Stimulated activated naive B cell treated with anti-CD40 and anti-IgM and Interleukin-4, amounts not matched to agents 10 μg/mL and 1 μg/mL and 100 μg/mL, for 72 hours (primary cell): ENCODE results near the gene SSMEM1.

ENCODE experiments used
- ATAC-seq, 2 donors: fragments of 150-1000 bp; cut with Tn5 transposase; replicated peaks; 2 replicates each; pipeline ENCODE4 v1.10.0; 2021; ENCODE audit warnings: moderate library complexity in 1 of 2
- DNase-seq: peaks from one replicate; pipeline ENCODE4 v3.0.0; 2021
- H3K27ac Mint-ChIP-seq: one replicate; pipeline ENCODE4 v1.8.0; 2022; ENCODE audit warnings: mild to moderate bottlenecking, mixed read lengths
- H3K27me3 Mint-ChIP-seq, 2 donors: one replicate each; pipeline ENCODE4 v1.8.0; 2022; ENCODE audit warnings: mixed read lengths in 2 of 2
- H3K36me3 Mint-ChIP-seq, 2 donors: one replicate each; pipeline ENCODE4 v1.8.0; 2022; ENCODE audit warnings: mixed read lengths in 2 of 2, mild to moderate bottlenecking in 1 of 2
- H3K4me1 Mint-ChIP-seq, 2 donors: one replicate each; pipeline ENCODE4 v1.8.0; 2022; ENCODE audit warnings: mixed read lengths in 2 of 2, mild to moderate bottlenecking in 1 of 2
- H3K4me3 Mint-ChIP-seq, 2 donors: one replicate each; pipeline ENCODE4 v1.8.0; 2022; ENCODE audit warnings: mild to moderate bottlenecking in 2 of 2, mixed read lengths in 2 of 2, moderate library complexity in 1 of 2
- H3K9me3 Mint-ChIP-seq, 2 donors: one replicate each; pipeline ENCODE4 v1.8.0; 2022; ENCODE audit warnings: mixed read lengths in 2 of 2, mild to moderate bottlenecking in 1 of 2

Gene SSMEM1

DNA sequence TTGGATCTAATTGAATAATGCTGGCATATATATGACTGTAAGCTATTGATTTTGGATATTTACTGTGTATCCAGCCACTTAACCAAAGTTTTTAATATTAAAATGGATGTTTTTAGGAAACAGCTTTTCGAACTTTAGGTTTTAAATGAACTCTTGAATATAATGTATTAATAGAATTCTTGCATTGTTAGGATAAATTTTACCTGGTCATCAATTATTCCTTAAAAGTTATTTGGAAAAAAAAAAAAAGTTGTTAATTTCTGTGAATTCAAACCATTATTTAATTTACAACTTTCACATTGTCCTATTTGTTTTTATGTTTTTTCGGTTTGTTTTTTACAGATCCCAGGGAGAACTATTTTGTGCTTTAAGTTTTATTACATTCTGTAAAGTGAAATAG is 12.3 kb upstream of the SSMEM1 start:
- Mint-ChIP-seq H3K4me3 (no peak overlapping the region), H3K27me3 (no peaks in the 10 kb centered on the region), H3K27ac (no peak overlapping the region), H3K4me1 (no peaks in the 10 kb centered on the region), H3K36me3 (peaks cover 19 to 38% of the 10 kb centered on the region in 2 donors), H3K9me3 (no peaks in the 10 kb centered on the region)
- ATAC-seq (no peak), DNase-seq (no peak)

DNA sequence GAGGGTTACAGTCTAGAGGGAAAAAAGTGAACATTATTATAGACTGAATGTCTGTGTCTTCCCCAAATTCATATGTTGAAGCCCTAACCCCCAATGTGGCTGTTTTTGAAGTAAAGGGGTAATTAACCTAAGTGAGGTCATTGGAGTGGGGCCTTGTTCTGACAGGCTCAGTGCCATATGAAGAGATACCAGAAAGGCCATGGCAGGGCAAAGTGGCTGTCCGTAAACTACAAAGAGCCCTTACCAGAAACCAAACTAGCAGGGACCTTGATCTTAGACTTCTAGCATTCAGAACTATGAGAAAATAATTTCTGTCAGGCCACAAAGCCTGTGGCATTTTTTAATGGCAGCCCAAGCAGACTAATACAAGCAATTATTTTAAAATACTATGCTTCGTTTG is 11.2 kb upstream of the SSMEM1 start:
- Mint-ChIP-seq H3K4me1 (peaks cover under 1 to 1% of the 10 kb centered on the region in 2 donors), H3K4me3 (no peak overlapping the region), H3K9me3 (no peaks in the 10 kb centered on the region), H3K27me3 (no peaks in the 10 kb centered on the region), H3K36me3 (peaks cover 23 to 37% of the 10 kb centered on the region in 2 donors), H3K27ac (no peak overlapping the region)
- no peak for DNase-seq
- no peak for ATAC-seq

DNA sequence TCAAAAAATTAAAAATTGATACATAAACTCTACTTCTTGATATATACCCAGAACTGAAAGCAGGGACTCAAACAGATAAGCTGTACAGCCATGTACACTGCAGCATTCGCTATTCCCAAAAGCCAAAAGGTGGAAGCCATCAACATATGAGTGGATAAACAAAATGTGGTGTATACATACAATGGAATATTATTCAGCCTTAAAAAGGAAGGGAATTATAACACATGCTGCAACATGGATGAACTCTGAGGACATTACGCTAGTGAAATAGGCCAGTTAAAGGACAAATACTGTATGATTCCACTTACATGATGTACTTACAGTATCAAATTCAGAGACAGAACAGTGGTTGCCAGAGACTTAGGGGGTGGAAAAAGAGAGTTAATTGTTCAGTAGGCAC is 10.6 kb upstream of the SSMEM1 start:
- ATAC-seq, result no peak
- Mint-ChIP-seq H3K4me1 (peaks cover 5% of the 10 kb centered on the region in 2 donors), H3K27me3 (no peaks in the 10 kb centered on the region), H3K4me3 (no peak overlapping the region), H3K9me3 (no peaks in the 10 kb centered on the region), H3K27ac (no peak overlapping the region), H3K36me3 (peaks cover 28 to 40% of the 10 kb centered on the region in 2 donors)
- no peak for DNase-seq

DNA sequence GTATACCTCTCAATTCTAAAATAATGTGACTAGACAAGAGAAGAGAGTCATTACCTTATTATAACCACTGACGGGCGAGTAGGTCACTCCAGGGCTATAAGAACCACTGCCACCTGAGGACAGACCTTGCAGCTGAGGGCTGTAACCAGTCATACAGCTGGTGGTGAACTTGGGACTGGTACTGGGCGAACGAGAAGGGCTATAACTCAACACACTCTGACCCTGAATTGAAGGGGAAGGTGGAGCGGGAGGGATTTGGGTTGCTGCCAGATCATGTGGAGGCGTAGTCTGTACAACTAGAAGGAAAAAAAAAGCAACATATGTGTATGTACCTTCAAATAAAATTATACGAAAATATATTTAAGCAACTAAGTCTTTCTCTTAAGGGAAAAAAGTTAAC is 5.9 kb upstream of the SSMEM1 start:
- peak overlapping the region; percentile 28 for H3K27ac Mint-ChIP-seq
- no peaks in the 10 kb centered on the region for H3K27me3 Mint-ChIP-seq
- ATAC-seq (no peak), DNase-seq (no peak)
- peaks cover 32 to 38% of the 10 kb centered on the region in 2 donors for H3K36me3 Mint-ChIP-seq
- no peaks in the 10 kb centered on the region for H3K9me3 Mint-ChIP-seq
- H3K4me1 Mint-ChIP-seq, result peaks cover 9 to 20% of the 10 kb centered on the region in 2 donors
- no peak overlapping the region for H3K4me3 Mint-ChIP-seq

DNA sequence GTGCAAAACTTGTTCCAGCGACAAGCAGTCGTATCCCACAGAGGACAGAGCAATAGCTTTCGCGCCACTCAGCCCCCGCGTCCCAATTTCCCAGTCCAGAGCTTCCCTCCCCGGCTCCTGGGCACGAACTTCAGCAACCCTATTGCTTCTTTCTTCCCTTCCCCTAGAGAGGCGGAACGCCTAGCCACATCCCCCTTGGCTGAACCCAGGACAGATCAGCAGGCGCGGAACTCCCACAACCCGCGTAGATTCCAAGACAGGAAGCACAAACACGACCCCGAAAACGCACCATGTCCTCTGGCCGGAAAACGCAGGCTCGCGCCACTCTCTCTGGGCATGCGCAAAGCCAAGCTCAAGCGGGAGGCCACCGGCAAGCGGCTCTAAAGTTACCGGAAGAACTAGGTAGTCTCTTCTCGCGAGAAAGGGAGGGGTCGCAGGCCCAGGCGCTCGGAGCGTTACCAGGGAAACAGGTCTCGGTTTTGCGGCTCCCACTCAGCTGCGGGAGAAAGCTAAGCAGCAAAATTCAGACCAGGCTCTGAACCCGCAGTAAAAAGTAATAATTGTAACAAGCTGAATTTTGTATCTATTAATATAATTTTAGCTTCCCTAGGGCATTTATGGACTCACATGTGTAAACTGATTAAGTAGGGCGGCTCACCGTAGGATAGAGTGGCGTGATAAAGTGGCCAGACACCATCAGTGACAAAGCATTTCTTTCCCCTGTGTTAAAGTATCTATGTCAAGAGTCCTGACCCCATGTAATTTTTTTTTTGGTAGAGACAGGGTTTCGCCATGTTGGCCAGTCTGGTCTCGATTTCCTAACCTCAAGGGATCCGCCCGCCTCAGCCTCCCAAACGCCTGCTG is 2.3 kb upstream of the SSMEM1 start, which contains the start of gene TMEM209:
TMEM209 (minus strand) TSS at position 323 of the 864 bp plus-strand sequence; CDS start at position 292, 31 bp downstream.
- no peaks in the 10 kb centered on the region for H3K9me3 Mint-ChIP-seq
- H3K27me3 Mint-ChIP-seq, result no peaks in the 10 kb centered on the region
- peak; percentile 97 to 98 for ATAC-seq
- peaks cover 9 to 20% of the 10 kb centered on the region in 2 donors for H3K4me1 Mint-ChIP-seq
- H3K27ac Mint-ChIP-seq, result peak within 1 kb of the TSS; percentile 99
- peaks cover 22 to 24% of the 10 kb centered on the region in 2 donors for H3K36me3 Mint-ChIP-seq
- DNase-seq, result peak; percentile 95
- H3K4me3 Mint-ChIP-seq, result peak within 1 kb of the TSS; percentile 98 to 100

DNA sequence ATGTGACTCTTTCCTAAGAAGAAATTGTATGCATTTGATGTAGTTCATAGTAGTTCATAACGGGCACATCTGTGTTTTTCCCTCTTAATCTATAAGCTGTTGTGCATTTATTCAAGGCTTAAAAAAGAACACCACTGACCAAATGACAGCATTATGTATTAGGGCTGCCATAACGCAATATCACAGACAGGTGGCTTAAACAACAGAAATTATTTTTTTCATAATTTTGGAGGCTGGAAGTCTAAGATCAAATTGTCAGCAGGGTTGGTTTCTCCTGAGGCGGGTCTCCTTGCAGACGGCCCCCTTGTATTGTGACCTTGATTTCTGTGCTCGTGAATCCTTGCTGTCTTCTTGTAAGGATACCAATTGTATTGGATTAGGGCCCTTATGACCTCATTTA is 627 bp upstream of the SSMEM1 start:
- peaks cover 4 to 16% of the 10 kb centered on the region in 2 donors for H3K4me1 Mint-ChIP-seq
- H3K27me3 Mint-ChIP-seq, result peaks cover 2 to 4% of the 10 kb centered on the region in 2 donors
- no peak overlapping the region for H3K4me3 Mint-ChIP-seq
- no peaks in the 10 kb centered on the region for H3K9me3 Mint-ChIP-seq
- DNase-seq (no peak), ATAC-seq (no peak)
- no peak overlapping the region for H3K27ac Mint-ChIP-seq
- peaks cover 13% of the 10 kb centered on the region in 2 donors for H3K36me3 Mint-ChIP-seq

DNA sequence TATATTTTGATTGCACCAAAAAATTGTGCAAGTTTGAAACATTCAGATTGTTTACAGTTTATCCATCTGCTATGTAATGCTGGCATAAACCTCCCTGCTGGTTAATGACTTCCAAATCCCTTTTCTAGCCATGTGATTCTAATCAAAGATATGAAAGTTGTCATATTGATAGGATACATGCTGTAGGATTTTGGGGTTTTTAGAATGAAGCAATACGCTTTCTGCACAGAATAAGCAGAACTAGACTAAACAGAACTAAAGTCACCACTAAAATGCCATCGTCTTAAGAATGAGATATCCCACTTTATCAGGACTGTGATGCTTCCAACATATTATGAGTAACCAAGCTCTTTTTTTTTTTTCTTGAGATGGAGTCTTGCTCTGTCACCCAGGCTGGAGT is 856 bp downstream of the SSMEM1 start:
- Mint-ChIP-seq H3K36me3 (peaks cover 3% of the 10 kb centered on the region in 2 donors), H3K27me3 (peaks cover 5 to 9% of the 10 kb centered on the region in 2 donors), H3K27ac (no peak overlapping the region), H3K4me1 (peaks cover 2 to 9% of the 10 kb centered on the region in 2 donors), H3K9me3 (no peaks in the 10 kb centered on the region), H3K4me3 (no peak overlapping the region)
- DNase-seq (no peak), ATAC-seq (no peak)

DNA sequence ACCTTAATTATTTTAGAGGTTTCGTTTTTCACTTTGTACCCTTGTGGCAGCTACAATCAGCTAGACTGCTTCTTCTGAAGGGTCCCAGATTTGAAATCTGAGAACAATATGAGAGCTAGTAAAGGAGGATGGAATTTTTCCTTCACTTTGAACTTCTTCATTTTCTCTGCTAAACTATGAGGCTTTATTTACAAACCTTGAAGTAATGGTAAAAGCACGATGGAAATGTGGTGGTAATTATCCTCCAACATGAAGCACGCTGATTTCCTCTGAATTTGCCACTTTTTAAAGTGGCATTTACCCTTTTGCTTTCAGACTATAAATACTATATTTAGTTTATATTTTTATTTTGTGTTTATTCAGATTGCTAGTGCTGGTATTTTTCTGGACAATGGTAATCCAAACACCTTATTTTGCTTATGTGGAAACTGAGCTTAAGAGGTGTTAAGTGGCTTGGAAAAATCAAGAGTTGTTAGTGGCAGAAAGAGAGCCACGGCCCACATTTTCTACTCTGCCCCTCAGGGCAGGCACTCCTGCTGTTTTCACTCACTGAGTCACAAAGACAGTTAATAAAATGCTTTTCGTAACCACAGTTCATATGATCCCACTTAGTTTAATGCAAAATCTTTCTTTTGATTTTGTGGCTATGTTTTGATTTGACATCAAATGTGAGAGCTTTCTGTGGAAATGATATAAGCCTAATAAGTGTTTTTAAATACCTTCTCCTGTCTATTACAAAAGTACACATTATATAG is 2.7 kb downstream of the SSMEM1 start:
- ATAC-seq, result no peak
- no peak for DNase-seq
- Mint-ChIP-seq H3K36me3 (no peaks in the 10 kb centered on the region), H3K4me3 (no peak overlapping the region), H3K4me1 (peaks cover 2 to 6% of the 10 kb centered on the region in 2 donors), H3K9me3 (no peaks in the 10 kb centered on the region), H3K27ac (no peak overlapping the region), H3K27me3 (peaks cover 5 to 16% of the 10 kb centered on the region in 2 donors)

DNA sequence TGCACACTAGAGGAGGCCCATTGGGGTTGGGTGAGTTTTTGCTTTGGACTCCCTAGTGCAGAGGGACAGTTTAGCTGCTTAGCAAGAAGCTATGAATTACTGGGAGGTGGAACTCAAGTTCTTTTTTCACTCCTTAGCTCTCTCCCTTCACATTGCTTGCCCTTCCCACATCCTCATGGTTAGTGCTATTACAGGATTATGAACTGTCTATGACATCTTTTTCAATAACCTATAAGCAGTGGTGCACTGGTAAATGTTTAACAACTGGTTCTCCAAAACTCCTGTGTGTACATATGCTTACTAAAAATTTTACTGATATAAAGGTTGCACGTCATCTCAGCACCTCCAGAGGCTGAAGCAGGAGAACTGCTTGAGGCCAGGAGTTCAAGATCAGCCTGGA is 6.2 kb downstream of the SSMEM1 start:
- Mint-ChIP-seq H3K9me3 (no peaks in the 10 kb centered on the region), H3K27ac (no peak overlapping the region), H3K4me1 (no peaks in the 10 kb centered on the region), H3K36me3 (no peaks in the 10 kb centered on the region), H3K4me3 (no peak overlapping the region), H3K27me3 (peaks cover 10 to 21% of the 10 kb centered on the region in 2 donors)
- DNase-seq (no peak), ATAC-seq (no peak)

DNA sequence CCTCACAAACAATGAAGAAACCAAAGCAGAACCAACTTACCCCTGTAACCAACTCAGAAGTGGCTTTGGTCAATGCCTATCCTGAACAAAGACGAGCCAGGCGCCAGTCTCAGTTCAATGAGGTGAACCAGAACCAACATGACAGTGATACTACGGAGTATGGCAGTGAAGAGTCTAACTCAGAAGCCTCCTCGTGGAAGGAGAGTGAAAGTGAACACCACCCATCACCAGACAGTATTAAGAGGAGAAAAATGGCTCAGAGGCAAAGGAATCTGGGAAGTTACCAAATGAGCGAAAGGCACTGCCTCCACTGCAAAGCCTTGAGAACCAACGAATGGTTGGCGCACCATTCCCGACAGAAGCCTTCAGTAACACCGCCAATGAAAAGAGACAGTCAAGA is 8.4 kb downstream of the SSMEM1 start:
- H3K4me1 Mint-ChIP-seq, result no peaks in the 10 kb centered on the region
- peaks cover 10 to 36% of the 10 kb centered on the region in 2 donors for H3K27me3 Mint-ChIP-seq
- no peaks in the 10 kb centered on the region for H3K9me3 Mint-ChIP-seq
- ATAC-seq (no peak), DNase-seq (no peak)
- H3K4me3 Mint-ChIP-seq, result no peak overlapping the region
- H3K36me3 Mint-ChIP-seq, result no peaks in the 10 kb centered on the region
- no peak overlapping the region for H3K27ac Mint-ChIP-seq

DNA sequence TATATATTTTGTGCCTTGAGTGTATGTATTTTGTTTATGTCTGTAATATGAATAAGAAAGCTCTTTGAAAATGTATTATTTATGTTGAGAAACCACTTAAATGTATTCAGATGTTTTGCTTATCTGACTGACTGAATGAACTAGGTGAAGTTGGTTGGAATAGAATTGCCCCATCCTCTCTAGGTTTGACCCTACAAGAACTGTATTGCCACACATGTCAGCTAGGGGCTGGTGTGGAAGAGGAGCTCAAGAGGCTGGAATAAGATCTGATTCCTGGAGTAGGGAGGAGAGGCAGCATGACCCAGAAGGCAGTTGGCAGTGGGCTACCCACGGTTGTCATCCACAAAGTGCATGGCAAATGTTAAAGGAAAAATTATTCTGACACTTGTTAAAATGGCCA is 9.1 kb downstream of the SSMEM1 start:
- H3K4me1 Mint-ChIP-seq, result no peaks in the 10 kb centered on the region
- no peaks in the 10 kb centered on the region for H3K9me3 Mint-ChIP-seq
- DNase-seq, result no peak
- ATAC-seq, result no peak
- no peaks in the 10 kb centered on the region for H3K36me3 Mint-ChIP-seq
- peaks cover 10 to 35% of the 10 kb centered on the region in 2 donors for H3K27me3 Mint-ChIP-seq
- no peak overlapping the region for H3K4me3 Mint-ChIP-seq
- H3K27ac Mint-ChIP-seq, result no peak overlapping the region

DNA sequence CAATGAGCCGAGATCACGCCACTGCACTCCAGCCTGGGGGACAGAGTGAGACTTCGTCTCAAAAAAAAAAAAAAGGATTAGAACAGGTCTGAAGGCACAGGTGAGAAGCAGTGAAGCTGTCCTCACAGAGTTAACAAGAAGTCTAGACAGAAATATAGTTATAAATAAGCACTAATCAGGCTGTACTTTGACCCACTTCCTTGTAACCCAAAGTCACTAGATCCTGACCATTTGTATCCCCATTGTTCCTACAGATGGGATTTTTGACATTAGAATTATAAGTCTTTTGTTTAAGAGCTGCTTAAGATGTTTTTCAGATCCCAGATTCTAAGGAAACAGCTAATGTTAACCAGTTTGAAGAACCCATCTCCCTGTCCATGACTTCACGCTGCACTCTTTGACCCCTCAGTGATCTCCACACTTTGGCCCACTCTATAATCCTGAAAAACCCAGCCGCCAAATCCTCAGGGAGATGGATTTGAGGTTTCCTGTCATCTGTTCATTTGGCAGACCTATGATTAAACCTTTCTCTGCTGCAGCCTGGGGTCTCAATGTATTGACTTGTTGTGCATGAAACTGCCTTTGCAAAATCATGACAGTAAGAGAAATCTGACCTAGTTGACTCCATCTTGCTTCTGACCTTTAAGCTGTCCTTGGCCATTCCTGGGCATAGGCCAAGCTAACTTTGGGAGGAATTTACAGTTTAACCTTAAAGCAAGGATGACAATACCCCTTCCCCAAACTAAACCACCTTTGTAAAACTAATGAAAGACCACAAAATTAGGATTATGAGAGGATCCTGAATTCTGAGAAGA is 11.4 kb downstream of the SSMEM1 start:
- H3K9me3 Mint-ChIP-seq, result peaks cover 0 to 4% of the 10 kb centered on the region in 2 donors

DNA sequence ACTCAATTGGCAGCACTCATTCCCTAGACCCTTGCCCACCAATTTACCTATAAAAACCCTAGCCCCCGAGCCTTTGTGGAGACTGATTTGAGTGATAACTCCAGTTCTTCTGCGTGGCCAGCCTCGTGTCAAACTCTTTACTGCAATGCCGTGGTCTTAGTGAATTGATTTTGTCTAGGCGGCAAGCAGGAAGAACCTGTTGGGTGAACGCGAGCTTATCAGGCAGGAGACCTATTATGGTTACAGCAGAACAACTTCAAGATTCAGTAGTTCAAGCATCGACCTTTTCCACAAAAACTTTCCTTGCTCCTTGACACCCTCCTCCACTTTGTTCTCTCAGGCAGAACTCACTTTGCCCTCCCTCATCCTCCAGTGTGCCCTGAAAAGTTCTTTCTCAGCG is 12.2 kb downstream of the SSMEM1 start:
- no peak for ATAC-seq
- no peak overlapping the region for H3K4me3 Mint-ChIP-seq

More for the DNA sequence above, 11.4 kb downstream of the SSMEM1 start:
- no peak overlapping the region for H3K27ac Mint-ChIP-seq
- no peak overlapping the region for H3K4me3 Mint-ChIP-seq
- no peak for ATAC-seq
- DNase-seq, result no peak
- H3K36me3 Mint-ChIP-seq, result no peaks in the 10 kb centered on the region
- H3K27me3 Mint-ChIP-seq, result peaks cover 5 to 27% of the 10 kb centered on the region in 2 donors
- peaks cover 0 to 7% of the 10 kb centered on the region in 2 donors for H3K4me1 Mint-ChIP-seq

DNA sequence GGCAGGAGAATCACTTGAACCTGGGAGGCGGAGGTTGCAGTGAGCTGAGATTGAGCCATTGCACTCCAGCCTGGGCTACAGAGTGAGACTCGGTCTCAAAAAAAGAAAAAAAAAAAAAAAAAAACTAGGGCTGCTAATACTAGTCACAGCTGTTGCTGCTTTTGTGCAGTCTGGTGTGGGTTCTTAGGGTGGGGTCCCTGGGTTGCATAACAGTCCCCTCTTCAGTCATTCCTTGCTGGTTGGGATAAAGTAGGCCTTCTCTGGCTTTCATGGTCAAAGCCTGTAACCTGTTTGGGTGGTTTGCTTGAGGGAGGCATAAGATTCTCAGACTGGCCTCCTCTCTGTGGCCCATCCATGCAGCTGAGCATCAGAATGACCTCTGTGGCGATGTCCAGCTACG is 14.1 kb downstream of the SSMEM1 start:
- peaks cover 0 to 4% of the 10 kb centered on the region in 2 donors for H3K9me3 Mint-ChIP-seq
- no peak for ATAC-seq
- peaks cover 0 to 15% of the 10 kb centered on the region in 2 donors for H3K27me3 Mint-ChIP-seq
- no peak for DNase-seq
- peaks cover 0 to 9% of the 10 kb centered on the region in 2 donors for H3K4me1 Mint-ChIP-seq
- H3K4me3 Mint-ChIP-seq, result no peak overlapping the region
- no peak overlapping the region for H3K27ac Mint-ChIP-seq
- H3K36me3 Mint-ChIP-seq, result peaks cover 0 to 2% of the 10 kb centered on the region in 2 donors

More for the DNA sequence above, 12.2 kb downstream of the SSMEM1 start:
- H3K27ac Mint-ChIP-seq, result no peak overlapping the region
- no peak for DNase-seq
- peaks cover 5 to 21% of the 10 kb centered on the region in 2 donors for H3K27me3 Mint-ChIP-seq
- peaks cover 0 to 9% of the 10 kb centered on the region in 2 donors for H3K4me1 Mint-ChIP-seq
- no peaks in the 10 kb centered on the region for H3K36me3 Mint-ChIP-seq
- H3K9me3 Mint-ChIP-seq, result peaks cover 0 to 4% of the 10 kb centered on the region in 2 donors
